CD14-positive monocyte (primary cell): ENCODE data around the gene HSPB6. TPM values are rescaled to one million over a fixed set of nuclear protein-coding genes. Genes with fewer than 3 reads are reported as not detected.

Source experiments
- DNase-seq, 3 donors: peaks; one replicate each; pipeline ENCODE4 v3.0.0-alpha.2; 2011 to 2022
- H2AFZ ChIP-seq: 2 replicates; pipeline ENCODE4 v1.6.0; 2012; ENCODE audit warnings: mild to moderate bottlenecking, low read depth, low read length, inconsistent platforms; ENCODE audit not compliant: insufficient read depth, poor library complexity, severe bottlenecking
- H3K27ac ChIP-seq, 2 donors: 1 replicate in 1 of 2; 2 replicates in 1 of 2; pipeline ENCODE4 v1.5.1; 2012 to 2013; ENCODE audit warnings: low read length in 2 of 2, control low read depth in 1 of 2, inconsistent platforms in 1 of 2, low read depth in 1 of 2, mild to moderate bottlenecking in 1 of 2
- H3K27me3 ChIP-seq, 2 donors: one replicate each; pipeline versions ENCODE4 v1.6.0 to v1.6.1; 2011 to 2013; ENCODE audit warnings: low read length in 2 of 2; ENCODE audit not compliant: control insufficient read depth in 2 of 2, insufficient read depth in 2 of 2
- H3K36me3 ChIP-seq, 2 donors: replicated peaks in 1 of 2; 1 replicate in 1 of 2; 2 replicates in 1 of 2; pipeline versions ENCODE4 v1.5.1 to v1.6.1; 2012 to 2013; ENCODE audit warnings: low read length in 2 of 2, control low read depth in 1 of 2, inconsistent platforms in 1 of 2, mild to moderate bottlenecking in 1 of 2; ENCODE audit not compliant: insufficient read depth in 2 of 2, control insufficient read depth in 1 of 2
- H3K4me1 ChIP-seq, 2 donors: 1 replicate in 1 of 2; 2 replicates in 1 of 2; pipeline versions ENCODE4 v1.5.1 to v1.6.1; 2012 to 2013; ENCODE audit warnings: low read length in 2 of 2, control low read depth in 1 of 2, inconsistent platforms in 1 of 2, mild to moderate bottlenecking in 1 of 2, moderate library complexity in 1 of 2; ENCODE audit not compliant: insufficient read depth in 2 of 2, control insufficient read depth in 1 of 2
- H3K4me2 ChIP-seq: replicated peaks from 2 replicates; pipeline ENCODE3; 2012; ENCODE audit warnings: low read length, moderate library complexity, mild to moderate bottlenecking; ENCODE audit not compliant: poor library complexity, severe bottlenecking; ENCODE audit errors: extremely low read depth
- H3K4me3 ChIP-seq, 3 experiments: fragments of 200-600 bp in 1 of 3; sonication (generic) in 1 of 3; replicated peaks in 1 of 3; 1 replicate in 2 of 3; 2 replicates in 1 of 3; pipeline ENCODE4 v1.5.1; 2011 to 2013; ENCODE audit warnings: low read length in 3 of 3, mild to moderate bottlenecking in 3 of 3, control low read depth in 2 of 3, low read depth in 2 of 3, inconsistent platforms in 1 of 3, moderate library complexity in 1 of 3
- H3K79me2 ChIP-seq: 2 replicates; pipeline ENCODE4 v1.6.0; 2012; ENCODE audit warnings: mild to moderate bottlenecking, control low read depth, inconsistent platforms, low read length, moderate library complexity; ENCODE audit not compliant: insufficient read depth
- H3K9ac ChIP-seq: 2 replicates; pipeline ENCODE4 v1.6.0; 2017; ENCODE audit warnings: low read length, mild to moderate bottlenecking; ENCODE audit not compliant: insufficient read depth, poor library complexity, severe bottlenecking
- H3K9me3 ChIP-seq, 2 donors: replicated peaks in 1 of 2; 1 replicate in 1 of 2; 2 replicates in 1 of 2; pipeline versions ENCODE4 v1.5.1 to v1.6.1; 2012 to 2013; ENCODE audit warnings: low read length in 2 of 2, control low read depth in 1 of 2; ENCODE audit not compliant: control insufficient read depth in 1 of 2, insufficient read depth in 1 of 2
- H4K20me1 ChIP-seq: 2 replicates; pipeline ENCODE4 v1.6.0; 2012; ENCODE audit warnings: mild to moderate bottlenecking, low read length, control low read depth, moderate library complexity; ENCODE audit not compliant: insufficient read depth
- H3K27ac Mint-ChIP-seq, 7 donors: one replicate each; pipeline ENCODE4 v1.8.0; 2020; ENCODE audit warnings: mild to moderate bottlenecking in 7 of 7, mixed read lengths in 7 of 7, moderate library complexity in 6 of 7, inconsistent platforms in 2 of 7
- H3K27me3 Mint-ChIP-seq, 3 donors: one replicate each; pipeline ENCODE4 v1.8.0; 2021 to 2022; ENCODE audit warnings: low read depth in 3 of 3, mild to moderate bottlenecking in 3 of 3, mixed read lengths in 3 of 3, moderate library complexity in 3 of 3, inconsistent platforms in 1 of 3
- H3K36me3 Mint-ChIP-seq, 2 donors: one replicate each; pipeline ENCODE4 v1.8.0; 2020; ENCODE audit warnings: mixed read lengths in 2 of 2, inconsistent platforms in 1 of 2, mild to moderate bottlenecking in 1 of 2
- H3K4me1 Mint-ChIP-seq: one replicate; pipeline ENCODE4 v1.8.0; 2020; ENCODE audit warnings: mild to moderate bottlenecking, mixed read lengths
- H3K4me3 Mint-ChIP-seq, 2 donors: one replicate each; pipeline ENCODE4 v1.8.0; 2020; ENCODE audit warnings: mild to moderate bottlenecking in 2 of 2, mixed read lengths in 2 of 2, moderate library complexity in 1 of 2
- H3K9me3 Mint-ChIP-seq, 7 donors: one replicate each; pipeline ENCODE4 v1.8.0; 2020 to 2022; ENCODE audit warnings: mixed read lengths in 7 of 7, mild to moderate bottlenecking in 6 of 7, moderate library complexity in 6 of 7, inconsistent platforms in 2 of 7
- WGBS: methylation state at CpG from one replicate; pipeline ENCODE4 v1.1.5; 2013; ENCODE audit warnings: missing lambda C conversion rate; ENCODE audit not compliant: insufficient coverage; 5-methylcytosine and 5-hydroxymethylcytosine counted together
- intact Hi-C, 2 donors: fragments of 100-400 bp; cut with micrococcal nuclease; formaldehyde crosslinking; loops; one replicate each; pipeline versions ENCODE4 v1.15.0 to v1.15.1; 2023
- polyA plus RNA-seq, 3 donors: library from polyadenylated mRNA; depleted of rRNA in 1 of 3; unstranded in 2 of 3; stranded (reverse) in 1 of 3; fragments of 300-500 nt in 2 of 3; fragments of >200 nt in 1 of 3; fragmentation: Illumina TruSeq in 2 of 3; gene quantifications; 1 replicate in 2 of 3; 2 replicates in 1 of 3; pipeline ENCODE4 v1.2.3, GENCODE V29; 2012 to 2021
- TF ChIP-seq, protein P1 (sequence below): fragments of 200-600 bp; IDR thresholded peaks from one replicate; pipeline ENCODE4 v1.8.0; 2022; ENCODE audit warnings: antibody characterized with exemption, mild to moderate bottlenecking

Gene HSPB6
- polyA plus RNA-seq, 3 donors: not detected

DNA sequence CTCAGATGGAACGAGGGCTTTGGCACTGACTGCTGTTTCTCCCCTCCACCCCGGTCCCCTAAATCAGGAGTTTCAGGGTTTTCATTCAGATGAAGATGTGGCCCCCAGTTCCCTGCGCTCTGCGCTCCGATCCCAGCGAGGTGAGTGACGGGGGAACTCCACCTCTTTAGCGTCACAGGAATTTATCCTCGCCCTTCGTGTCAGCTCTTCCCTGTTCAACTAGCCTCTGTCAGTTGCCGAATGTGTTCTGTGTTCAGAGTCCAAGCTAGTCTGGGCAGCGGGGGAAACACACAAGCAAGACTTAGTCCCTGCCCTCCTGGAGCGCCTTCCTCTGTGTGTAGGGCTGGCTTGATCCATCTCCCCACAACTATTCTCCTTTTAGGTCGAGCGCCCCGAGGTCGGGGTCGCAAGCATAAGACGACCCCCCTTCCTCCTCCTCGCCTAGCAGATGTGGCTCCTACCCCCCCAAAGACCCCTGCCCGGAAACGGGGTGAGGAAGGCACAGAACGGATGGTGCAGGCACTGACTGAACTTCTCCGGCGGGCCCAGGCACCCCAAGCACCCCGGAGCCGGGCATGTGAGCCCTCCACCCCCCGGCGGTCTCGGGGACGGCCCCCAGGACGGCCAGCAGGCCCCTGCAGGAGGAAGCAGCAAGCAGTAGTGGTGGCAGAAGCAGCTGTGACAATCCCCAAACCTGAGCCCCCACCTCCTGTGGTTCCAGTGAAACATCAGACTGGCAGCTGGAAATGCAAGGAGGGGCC lies 37.2 kb downstream of the HSPB6 start:
- peak overlapping the region; percentile 96 for H3K4me2 ChIP-seq
- 93% methylated on average over 22 of the region's 32 CpGs for WGBS
- H3K4me1 ChIP-seq: peaks cover 23 to 37% of the 10 kb centered on the region in 2 donors
- H3K9me3 Mint-ChIP-seq: no peaks in the 10 kb centered on the region
- H3K27ac Mint-ChIP-seq: peak overlapping the region in 3 of 7 donors; percentile 26 to 55 (median 47)
- H3K36me3 ChIP-seq: peaks cover 43 to 52% of the 10 kb centered on the region in 2 donors
- peak overlapping the region; percentile 87 to 91 for H3K4me3 Mint-ChIP-seq
- no peak overlapping the region for H3K27ac ChIP-seq
- intact Hi-C loops: loop anchor here in 1 of 2 donors (5.0 kb wide), 2 partner anchors 92 to 172 kb away; partner anchors contain the start of genes RBM42 and TMEM147
- H3K9me3 ChIP-seq: no peaks in the 10 kb centered on the region
- DNase-seq: peak in 1 of 3 donors; percentile 4
- no peak overlapping the region for H2AFZ ChIP-seq
- H3K9ac ChIP-seq: peak overlapping the region; percentile 81
- H3K27me3 ChIP-seq: no peaks in the 10 kb centered on the region
- peaks cover 33% of the 10 kb centered on the region for H3K79me2 ChIP-seq
- H4K20me1 ChIP-seq: peaks cover 45% of the 10 kb centered on the region
- peaks cover 1 to 6% (median 1%) of the 10 kb centered on the region in 3 donors for H3K27me3 Mint-ChIP-seq
- peaks cover 30% of the 10 kb centered on the region for H3K4me1 Mint-ChIP-seq
- TF ChIP-seq, protein P1, sequence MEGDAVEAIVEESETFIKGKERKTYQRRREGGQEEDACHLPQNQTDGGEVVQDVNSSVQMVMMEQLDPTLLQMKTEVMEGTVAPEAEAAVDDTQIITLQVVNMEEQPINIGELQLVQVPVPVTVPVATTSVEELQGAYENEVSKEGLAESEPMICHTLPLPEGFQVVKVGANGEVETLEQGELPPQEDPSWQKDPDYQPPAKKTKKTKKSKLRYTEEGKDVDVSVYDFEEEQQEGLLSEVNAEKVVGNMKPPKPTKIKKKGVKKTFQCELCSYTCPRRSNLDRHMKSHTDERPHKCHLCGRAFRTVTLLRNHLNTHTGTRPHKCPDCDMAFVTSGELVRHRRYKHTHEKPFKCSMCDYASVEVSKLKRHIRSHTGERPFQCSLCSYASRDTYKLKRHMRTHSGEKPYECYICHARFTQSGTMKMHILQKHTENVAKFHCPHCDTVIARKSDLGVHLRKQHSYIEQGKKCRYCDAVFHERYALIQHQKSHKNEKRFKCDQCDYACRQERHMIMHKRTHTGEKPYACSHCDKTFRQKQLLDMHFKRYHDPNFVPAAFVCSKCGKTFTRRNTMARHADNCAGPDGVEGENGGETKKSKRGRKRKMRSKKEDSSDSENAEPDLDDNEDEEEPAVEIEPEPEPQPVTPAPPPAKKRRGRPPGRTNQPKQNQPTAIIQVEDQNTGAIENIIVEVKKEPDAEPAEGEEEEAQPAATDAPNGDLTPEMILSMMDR: no peak
- peaks cover 39 to 45% of the 10 kb centered on the region in 2 donors for H3K36me3 Mint-ChIP-seq
- peak overlapping the region in 1 of 3 experiments; percentile 90 for H3K4me3 ChIP-seq

DNA sequence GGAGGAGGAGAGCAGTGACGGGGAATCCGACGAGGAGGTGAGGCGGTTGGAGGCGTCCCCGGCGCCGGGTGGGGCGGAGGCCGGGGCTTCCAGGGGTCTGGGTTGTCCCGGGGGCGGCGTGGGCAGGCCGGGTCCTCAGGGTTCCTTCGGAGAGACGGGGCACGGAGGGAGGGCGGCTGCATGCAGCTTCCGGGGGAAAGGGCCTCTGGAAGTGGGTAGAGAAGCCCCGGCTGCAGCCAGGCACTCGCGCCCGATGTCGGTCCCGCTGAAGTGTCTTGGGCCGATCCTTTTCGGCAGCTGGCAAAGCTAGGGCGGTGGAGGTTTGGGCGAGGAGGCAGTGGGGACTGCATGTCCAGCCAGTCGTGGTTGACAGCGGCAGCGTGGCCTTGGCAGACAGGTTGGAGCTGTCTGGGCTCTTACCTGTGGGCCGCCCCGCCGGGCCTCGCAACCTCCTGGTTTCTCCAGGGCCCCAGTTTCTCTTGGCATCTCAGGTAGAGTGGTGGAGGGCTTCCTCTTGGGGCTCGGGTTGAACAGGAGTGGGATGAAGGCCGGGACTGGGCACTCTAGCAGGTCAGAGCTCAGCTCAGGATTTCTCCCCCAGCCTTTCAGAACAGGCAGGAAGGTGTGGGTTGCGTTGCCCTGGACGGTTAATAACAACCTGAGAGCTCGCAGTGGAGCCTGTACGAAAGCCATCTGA lies 38.3 kb downstream of the HSPB6 start:
- Histone ChIP-seq H3K36me3 (peaks cover 32 to 41% of the 10 kb centered on the region in 2 donors), H3K4me2 (peak overlapping the region; percentile 96), H3K9me3 (no peaks in the 10 kb centered on the region), H3K27me3 (no peaks in the 10 kb centered on the region), H3K79me2 (peaks cover 33% of the 10 kb centered on the region), H2AFZ (peak overlapping the region; percentile 65), H3K4me3 (peak overlapping the region; percentile 64 to 90 (median 81)), H4K20me1 (peaks cover 40% of the 10 kb centered on the region), H3K4me1 (peaks cover 23 to 37% of the 10 kb centered on the region in 2 donors), H3K9ac (peak overlapping the region; percentile 81), H3K27ac (peak overlapping the region in 1 of 2 donors; percentile 66)
- TF ChIP-seq, protein P1: no peak
- Mint-ChIP-seq H3K4me3 (peak overlapping the region; percentile 87 to 91), H3K36me3 (peaks cover 29 to 34% of the 10 kb centered on the region in 2 donors), H3K9me3 (no peaks in the 10 kb centered on the region), H3K27me3 (peaks cover 1 to 6% (median 4%) of the 10 kb centered on the region in 3 donors), H3K4me1 (peaks cover 30% of the 10 kb centered on the region), H3K27ac (peak overlapping the region in 6 of 7 donors; percentile 48 to 88 (median 78))
- peak in 1 of 3 donors; percentile 15 for DNase-seq
- 1% methylated on average over 37 of the region's 42 CpGs for WGBS
- intact Hi-C loops: loop anchor here in 1 of 2 donors (5.0 kb wide), 2 partner anchors 91 to 171 kb away; partner anchors contain the start of genes RBM42 and TMEM147
